Pancreas (tissue), 10 donors: ENCODE measurements around the gene FRMD5. TPM values are rescaled to one million over a fixed set of nuclear protein-coding genes. Genes with fewer than 3 reads are reported as not detected.
A peak's percentile ranks its signal among the peaks of the same experiment; 100 is the strongest.

Source experiments
- ATAC-seq, 4 donors: fragments of 200-7000 bp; cut with Tn5 transposase; one replicate each; pipeline versions ENCODE4 v1.8.0 to v1.9.1; 2020; ENCODE audit warnings: mild to moderate bottlenecking in 4 of 4, moderate library complexity in 4 of 4
- DNase-seq, 6 donors: peaks; one replicate each; pipeline ENCODE4 v3.0.0-alpha.2; 2020
- FAIRE-seq: peaks from 2 replicates; lab custom pipeline; 2012; peaks lifted over from hg19 to GRCh38; lab: Jason Lieb, UNC
- H3K27ac ChIP-seq, 4 donors: fragments of 200-600 bp; sonication (generic); 1 replicate in 3 of 4; 2 replicates in 1 of 4; pipeline versions ENCODE4 v1.5.0 to v1.8.0; 2020
- H3K27me3 ChIP-seq, 4 donors: fragments of 200-600 bp; one replicate each; pipeline ENCODE4 v1.8.0; 2021
- H3K36me3 ChIP-seq, 3 donors: fragments of 200-600 bp; sonication (generic) in 1 of 3; one replicate each; pipeline versions ENCODE4 v1.5.0 to v1.8.0; 2020 to 2021
- H3K4me1 ChIP-seq, 3 donors: fragments of 200-600 bp; one replicate each; pipeline ENCODE4 v1.8.0; 2021
- H3K4me3 ChIP-seq, 4 donors: fragments of 200-600 bp; sonication (generic) in 2 of 4; one replicate each; pipeline versions ENCODE4 v1.5.0 to v1.8.0; 2020 to 2021
- H3K9me3 ChIP-seq, 4 donors: fragments of 200-600 bp; one replicate each; pipeline ENCODE4 v1.8.0; 2021
- CTCF ChIP-seq, 4 donors: fragments of 200-600 bp; sonication (generic) in 3 of 4; IDR thresholded peaks; one replicate each; pipeline versions ENCODE4 v1.5.0 to v1.8.0; 2021; ENCODE audit warnings: antibody characterized with exemption in 4 of 4
- WGBS, 2 donors: extraction: QIAGEN DNeasy Blood & Tissue Kit; methylation state at CpG; one replicate each; pipeline ENCODE4 v1.1.7; 2013; 5-methylcytosine and 5-hydroxymethylcytosine counted together
- intact Hi-C, 3 donors: fragments of 100-400 bp; cut with DNase I; formaldehyde crosslinking; loops; one replicate each; pipeline versions ENCODE4 v1.11.1 to v1.14.2; 2022
- polyA plus RNA-seq, 2 donors: library from polyadenylated mRNA; stranded (reverse); fragments of 200-250 nt; gene quantifications; one replicate each; pipeline ENCODE4 v1.2.3, GENCODE V29; 2013
- total RNA-seq, 6 donors: library from RNA; stranded (reverse); fragmentation: NEBNext Ultra II Directional in 4 of 6; extraction: Animal tissue kit (Norgen Biotek cat#: 25700) in 4 of 6; gene quantifications; one replicate each; pipeline versions ENCODE4 v1.2.1 to v1.2.4, GENCODE V29; 2021 to 2023
- donor health status: healthy with polysubstance abuse.
- donor health status: DM: no; HTN: no; CAD: no; lungs with moderate emphysema.
- donor health status: DM: no; HTN: no; CAD: no.
- donor health status: control.
- donor health status: control.
- donor health status: Bipolar disorder and iron deficiency.
- donor health status: DM: yes; HTN: yes; CAD: no.
- donor health status: DM: no; HTN: no; CAD: no.
- donor health status: DM: no; HTN: no; CAD: no.
- donor health status: DM: yes; HTN: yes; CAD: no.

Gene FRMD5
- total and polyA plus RNA-seq, 8 donors = 0.04 to 1.5 (median 0.35) TPM; not detected in 1

GRCh38 chr15:43915631-43916325 is 279.3 kb downstream of the FRMD5 start:
- Histone ChIP-seq H3K36me3 (no peaks in the 10 kb centered on the region), H3K27ac (no peak overlapping the region), H3K27me3 (no peaks in the 10 kb centered on the region), H3K9me3 (no peaks in the 10 kb centered on the region), H3K4me1 (no peaks in the 10 kb centered on the region), H3K4me3 (no peak overlapping the region)
- WGBS, 2 donors = 69 to 74% methylated on average over 5 of the region's 5 CpGs
- ATAC-seq (no peak), DNase-seq (no peak), FAIRE-seq (no peak)
- TF ChIP-seq CTCF (IDR thresholded peaks at IDR 0.05) = no peak
- intact Hi-C loops = no loop called here

- WGBS, 2 donors = 76 to 79% methylated on average over 1 of the region's 1 CpG
- Histone ChIP-seq H3K4me3 (no peak overlapping the region), H3K4me1 (no peaks in the 10 kb centered on the region), H3K27me3 (no peaks in the 10 kb centered on the region), H3K9me3 (no peaks in the 10 kb centered on the region), H3K36me3 (no peaks in the 10 kb centered on the region), H3K27ac (no peak overlapping the region)
- TF ChIP-seq CTCF (IDR thresholded peaks at IDR 0.05) = no peak
- no peak for FAIRE-seq
- intact Hi-C loops = no loop called here
- DNase-seq = no peak
- ATAC-seq = no peak
Observed at GRCh38 chr15:43913941-43914340, 281.1 kb downstream of the FRMD5 start.

GRCh38 chr15:43913026-43913780 is 281.9 kb downstream of the FRMD5 start:
- no peaks in the 10 kb centered on the region for H3K27me3 ChIP-seq
- 36 to 59% methylated on average over 1 of the region's 1 CpG for WGBS, 2 donors
- no peaks in the 10 kb centered on the region for H3K36me3 ChIP-seq
- TF ChIP-seq CTCF (IDR thresholded peaks at IDR 0.05) = no peak
- no peak for DNase-seq
- H3K4me1 ChIP-seq = no peaks in the 10 kb centered on the region
- no peak overlapping the region for H3K4me3 ChIP-seq
- no peak for FAIRE-seq
- H3K9me3 ChIP-seq = no peaks in the 10 kb centered on the region
- no peak overlapping the region for H3K27ac ChIP-seq
- ATAC-seq = peak in 2 of 4 donors; percentile 29 to 62
- intact Hi-C loops = no loop called here

GRCh38 chr15:43912208-43912607 is 282.9 kb downstream of the FRMD5 start:
- FAIRE-seq = no peak
- H3K36me3 ChIP-seq = no peaks in the 10 kb centered on the region
- H3K9me3 ChIP-seq = no peaks in the 10 kb centered on the region
- intact Hi-C loops = no loop called here
- no peak overlapping the region for H3K4me3 ChIP-seq
- TF ChIP-seq CTCF (IDR thresholded peaks at IDR 0.05) = no peak
- 85 to 90% methylated on average over 6 of the region's 6 CpGs for WGBS, 2 donors
- no peak for DNase-seq
- H3K4me1 ChIP-seq = no peaks in the 10 kb centered on the region
- no peak for ATAC-seq
- H3K27me3 ChIP-seq = no peaks in the 10 kb centered on the region
- H3K27ac ChIP-seq = no peak overlapping the region
